Endothelial cell of umbilical vein (primary cell): ENCODE data around the gene MVK. TPM values are rescaled to one million over a fixed set of nuclear protein-coding genes. Genes with fewer than 3 reads are reported as not detected.

Experiments used
- BruUV-seq: library from RNA; stranded (reverse); fragments of 400-500 nt; replicated peaks from 2 replicates; lab custom pipeline; 2021; lab: Mats Ljungman, UMichigan
- CTCF ChIA-PET: fragments of 300-600, 350-600 bp; sonication (Branson Sonifier 250); formaldehyde crosslinking; loops from one replicate; lab custom pipeline; 2021; ENCODE audit warnings: antibody characterized with exemption, inconsistent platforms; lab: Charles Lee
- POLR2A ChIA-PET: fragments of 300-600, 350-600 bp; sonication (Branson Sonifier 250); formaldehyde crosslinking; loops from one replicate; lab custom pipeline; 2021; ENCODE audit warnings: antibody characterized with exemption, inconsistent platforms; lab: Charles Lee
- DNase-seq: peaks from one replicate; pipeline ENCODE4 v3.0.0-alpha.2; 2011; ENCODE audit warnings: low read depth, low spot score
- FAIRE-seq: peaks from 2 replicates; lab custom pipeline; 2011; peaks lifted over from hg19 to GRCh38; lab: Jason Lieb, UNC
- H2AFZ ChIP-seq: 2 replicates; pipeline ENCODE4 v1.6.0; 2012; ENCODE audit warnings: low read depth, low read length, control low read depth, inconsistent platforms
- H3K27ac ChIP-seq: 2 replicates; pipeline ENCODE4 v1.5.1; 2011; ENCODE audit warnings: low read depth, mild to moderate bottlenecking, control low read depth, low read length, moderate library complexity; ENCODE audit not compliant: insufficient read depth
- H3K27me3 ChIP-seq, 2 experiments: 2 replicates each; pipeline versions ENCODE4 v1.6.0 to v1.6.1; 2011; ENCODE audit warnings: low read length in 2 of 2, mixed read lengths in 1 of 2; ENCODE audit not compliant: control insufficient read depth in 2 of 2, insufficient read depth in 2 of 2
- H3K36me3 ChIP-seq, 2 experiments: 2 replicates in 1 of 2; 3 replicates in 1 of 2; pipeline ENCODE4 v1.5.1; 2011; ENCODE audit warnings: low read length in 2 of 2, mild to moderate bottlenecking in 1 of 2, moderate library complexity in 1 of 2; ENCODE audit not compliant: control insufficient read depth in 2 of 2, insufficient read depth in 2 of 2; ENCODE audit errors: extremely low read depth in 1 of 2
- H3K4me1 ChIP-seq: 3 replicates; pipeline ENCODE4 v1.5.1; 2011; ENCODE audit warnings: mild to moderate bottlenecking, low read length; ENCODE audit not compliant: control insufficient read depth, insufficient read depth; ENCODE audit errors: extremely low read depth
- H3K4me2 ChIP-seq: 2 replicates; pipeline ENCODE4 v1.6.1; 2011; ENCODE audit warnings: low read length, control low read depth, mixed read lengths; ENCODE audit not compliant: insufficient read depth
- H3K4me3 ChIP-seq, 3 experiments: fragments of 200-600 bp in 1 of 3; sonication (generic), shearing (Covaris generic) in 1 of 3; replicated peaks in 1 of 3; 2 replicates each; pipeline ENCODE4 v1.5.1; 2011 to 2016; ENCODE audit warnings: control low read depth in 3 of 3, low read length in 3 of 3, mild to moderate bottlenecking in 2 of 3, inconsistent platforms in 1 of 3, low read depth in 1 of 3, moderate library complexity in 1 of 3; ENCODE audit not compliant: insufficient read depth in 1 of 3
- H3K79me2 ChIP-seq: 2 replicates; pipeline ENCODE4 v1.6.0; 2012; ENCODE audit warnings: low read length, inconsistent platforms; ENCODE audit not compliant: control insufficient read depth, insufficient read depth
- H3K9ac ChIP-seq: replicated peaks from 2 replicates; pipeline ENCODE3; 2011; ENCODE audit warnings: low read length, control low read depth; ENCODE audit not compliant: insufficient read depth; ENCODE audit errors: extremely low read depth
- H3K9me1 ChIP-seq: replicated peaks from 3 replicates; pipeline ENCODE4 v1.6.0; 2011; ENCODE audit warnings: mild to moderate bottlenecking, low read length; ENCODE audit not compliant: control insufficient read depth, insufficient read depth; ENCODE audit errors: extremely low read depth
- H3K9me3 ChIP-seq: replicated peaks from 2 replicates; pipeline ENCODE4 v1.5.1; 2012; ENCODE audit warnings: low read length, inconsistent platforms; ENCODE audit not compliant: control insufficient read depth, insufficient read depth
- H4K20me1 ChIP-seq: replicated peaks from 2 replicates; pipeline ENCODE3; 2011; ENCODE audit warnings: mild to moderate bottlenecking, low read length; ENCODE audit not compliant: control insufficient read depth, insufficient read depth; ENCODE audit errors: extremely low read depth
- CTCF ChIP-seq, 2 donors: IDR thresholded peaks; 1 replicate in 1 of 2; 2 replicates in 1 of 2; pipeline ENCODE4 v1.5.1; 2011; ENCODE audit warnings: low read length in 2 of 2, mild to moderate bottlenecking in 2 of 2, moderate library complexity in 2 of 2, control low read depth in 1 of 2, inconsistent platforms in 1 of 2, low read depth in 1 of 2; ENCODE audit not compliant: insufficient read depth in 1 of 2; ENCODE audit errors: extremely low read depth in 1 of 2
- EZH2 ChIP-seq: IDR thresholded peaks from 2 replicates; pipeline ENCODE4 v1.6.1; 2012; ENCODE audit warnings: borderline replicate concordance, low read depth, mild to moderate bottlenecking, moderate library complexity, low read length, inconsistent platforms; ENCODE audit not compliant: severe bottlenecking
- FOS ChIP-seq: IDR thresholded peaks from 2 replicates; pipeline ENCODE4 v1.6.1; 2011; ENCODE audit warnings: mild to moderate bottlenecking, low read length, moderate library complexity, borderline replicate concordance; ENCODE audit not compliant: insufficient read depth
- GATA2 ChIP-seq: IDR thresholded peaks from 2 replicates; pipeline ENCODE4 v1.7.0; 2011; ENCODE audit warnings: low read depth, mild to moderate bottlenecking, moderate library complexity, mixed read lengths, low read length; ENCODE audit not compliant: insufficient read length, insufficient read depth
- JUN ChIP-seq: IDR thresholded peaks from 2 replicates; pipeline ENCODE4 v1.6.1; 2011; ENCODE audit warnings: borderline replicate concordance, low read depth; ENCODE audit not compliant: insufficient read length, insufficient read depth
- MAX ChIP-seq: IDR thresholded peaks from 2 replicates; pipeline ENCODE4 v1.6.1; 2011; ENCODE audit not compliant: insufficient read depth, insufficient read length
- MYC ChIP-seq: IDR thresholded peaks from one replicate; pipeline ENCODE4 v1.6.1; 2011; ENCODE audit warnings: mild to moderate bottlenecking, low read depth, low read length
- POLR2A ChIP-seq: IDR thresholded peaks from 2 replicates; pipeline ENCODE4 v1.6.1; 2012; ENCODE audit warnings: low read depth, mild to moderate bottlenecking, control low read depth, low read length
- POLR2AphosphoS5 ChIP-seq: IDR thresholded peaks from 2 replicates; pipeline ENCODE4 v1.6.1; 2012; ENCODE audit warnings: low read depth, mild to moderate bottlenecking, control low read depth, low read length, moderate library complexity; ENCODE audit not compliant: insufficient read depth
- dilution Hi-C: fragments of 300-500 bp; cut with MboI; formaldehyde crosslinking; loops from one replicate; pipeline ENCODE4 v1.15.0; 2019; ENCODE audit warnings: low sequenced_read_pairs; ENCODE audit not compliant: extremely low pct_ligation_motif_present
- intact Hi-C: fragments of 100-400 bp; cut with micrococcal nuclease; formaldehyde crosslinking; loops from one replicate; pipeline ENCODE4 v1.10.0; 2022
- polyA plus RNA-seq, 4 experiments: library from polyadenylated mRNA; depleted of rRNA in 3 of 4; stranded (reverse) in 3 of 4; unstranded in 1 of 4; fragments of >200 nt; gene quantifications; 2 replicates each; pipeline versions ENCODE4 v1.2.1 to v1.2.3, GENCODE V29; 2011 to 2012; ENCODE audit warnings: missing spikeins in 1 of 4
- total RNA-seq: library from RNA; stranded (reverse); gene quantifications from 2 replicates; pipeline ENCODE4 v1.2.3, GENCODE V29; 2021

MVK gene
- total and polyA plus RNA-seq, 2 donors (not counting 3 experiments of a cell fraction or from before 2014, with no cell fraction given) = 32.6 to 42.6 TPM

- no peaks in the 10 kb centered on the region for H3K27me3 ChIP-seq
- no peaks in the 10 kb centered on the region for H3K9me1 ChIP-seq
- TF ChIP-seq MAX (no peak), JUN (no peak), POLR2A (no peak), FOS (no peak), GATA2 (no peak), EZH2 (no peak), CTCF (IDR thresholded peaks at IDR 0.05; ENCODE audit: extremely low read depth in 1 of 2, insufficient read depth in 1 of 2, low read depth in 1 of 2, low read length in 2 of 2) (no peak), MYC (no peak), POLR2AphosphoS5 (no peak)
- ChIA-PET POLR2A (no interaction called here), CTCF (interaction anchor here (1.2 kb wide), 1 partner anchor 49 kb away, joined by 4 read pairs; no protein-coding TSS in a partner anchor)
- no peaks in the 10 kb centered on the region for H3K79me2 ChIP-seq
- no peaks in the 10 kb centered on the region for H4K20me1 ChIP-seq
- intact Hi-C loops = no loop called here
- no peak overlapping the region for H3K27ac ChIP-seq
- no peak overlapping the region for H3K4me2 ChIP-seq
- no peak overlapping the region for H2AFZ ChIP-seq
- H3K4me1 ChIP-seq = peaks cover 5% of the 10 kb centered on the region
- H3K36me3 ChIP-seq = peaks cover 2 to 5% of the 10 kb centered on the region in 2 experiments
- H3K9me3 ChIP-seq = no peaks in the 10 kb centered on the region
- no TSS peak for BruUV-seq
- dilution Hi-C loops = no loop called here
- no peak overlapping the region for H3K4me3 ChIP-seq
- FAIRE-seq = no peak
- H3K9ac ChIP-seq = no peak overlapping the region
- no peak for DNase-seq
These were observed 5.1 kb upstream of the MVK start for GRCh38 chr12:109568486-109568885.
